OCI-LY7 (cell line): ENCODE results near the gene UBE3B.

Source experiments
- EZH2phosphoT487 ChIP-seq: fragments of 200-600 bp; sonication (generic); IDR thresholded peaks from 2 replicates; pipeline ENCODE4 v1.6.1; 2018; ENCODE audit warnings: low read depth, borderline replicate concordance, mild to moderate bottlenecking, mixed run types, antibody characterized with exemption, low read length, moderate library complexity, mixed read lengths
- TF ChIP-seq, protein P1 (sequence below): fragments of 200-600 bp; sonication (generic); conservative IDR thresholded peaks from 2 replicates; pipeline ENCODE4 v1.5.1; 2014; ENCODE audit warnings: mild to moderate bottlenecking, antibody characterized with exemption, low read length, moderate library complexity, mixed read lengths

DNA sequence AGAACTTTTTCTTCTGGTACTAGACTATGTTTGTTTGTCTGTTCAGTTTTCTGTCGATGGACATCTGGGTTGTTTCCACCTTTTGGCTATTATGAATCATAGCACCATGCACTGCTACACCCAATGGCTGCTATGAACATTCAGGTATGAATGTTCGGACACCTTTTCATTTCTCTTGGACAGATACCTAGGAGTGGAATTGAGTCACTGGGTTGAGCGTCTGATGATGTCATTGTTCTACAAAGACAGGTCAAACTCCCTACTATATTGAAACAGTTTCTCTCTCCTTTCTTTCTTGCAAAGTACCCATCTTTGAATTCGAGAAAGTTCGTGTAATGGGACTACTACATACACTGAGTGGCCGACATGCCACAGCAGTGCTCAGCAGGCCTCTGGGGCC lies 45.0 kb upstream of the UBE3B start:
- TF ChIP-seq, protein P1, sequence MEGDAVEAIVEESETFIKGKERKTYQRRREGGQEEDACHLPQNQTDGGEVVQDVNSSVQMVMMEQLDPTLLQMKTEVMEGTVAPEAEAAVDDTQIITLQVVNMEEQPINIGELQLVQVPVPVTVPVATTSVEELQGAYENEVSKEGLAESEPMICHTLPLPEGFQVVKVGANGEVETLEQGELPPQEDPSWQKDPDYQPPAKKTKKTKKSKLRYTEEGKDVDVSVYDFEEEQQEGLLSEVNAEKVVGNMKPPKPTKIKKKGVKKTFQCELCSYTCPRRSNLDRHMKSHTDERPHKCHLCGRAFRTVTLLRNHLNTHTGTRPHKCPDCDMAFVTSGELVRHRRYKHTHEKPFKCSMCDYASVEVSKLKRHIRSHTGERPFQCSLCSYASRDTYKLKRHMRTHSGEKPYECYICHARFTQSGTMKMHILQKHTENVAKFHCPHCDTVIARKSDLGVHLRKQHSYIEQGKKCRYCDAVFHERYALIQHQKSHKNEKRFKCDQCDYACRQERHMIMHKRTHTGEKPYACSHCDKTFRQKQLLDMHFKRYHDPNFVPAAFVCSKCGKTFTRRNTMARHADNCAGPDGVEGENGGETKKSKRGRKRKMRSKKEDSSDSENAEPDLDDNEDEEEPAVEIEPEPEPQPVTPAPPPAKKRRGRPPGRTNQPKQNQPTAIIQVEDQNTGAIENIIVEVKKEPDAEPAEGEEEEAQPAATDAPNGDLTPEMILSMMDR, result no peak
- no peak for TF ChIP-seq EZH2phosphoT487
